HCT116 (cell line): Measurements from ENCODE around the gene DPYSL4.

Experiments
- ATF3 ChIP-seq: IDR thresholded peaks from 2 replicates; pipeline ENCODE4 v1.6.1; 2012
- CTCF ChIP-seq, 3 experiments: fragments of 200-600 bp in 1 of 3; sonication (generic) in 1 of 3; IDR thresholded peaks in 2 of 3; conservative IDR thresholded peaks in 1 of 3; 2 replicates each; pipeline ENCODE4 v1.5.1; 2012 to 2017; ENCODE audit warnings: low read depth in 2 of 3, low read length in 2 of 3, antibody characterized with exemption in 1 of 3, borderline replicate concordance in 1 of 3, control low read depth in 1 of 3, mild to moderate bottlenecking in 1 of 3, mixed read lengths in 1 of 3, mixed run types in 1 of 3, moderate library complexity in 1 of 3; ENCODE audit not compliant: insufficient read depth in 1 of 3
- ELF1 ChIP-seq: IDR thresholded peaks from 2 replicates; pipeline ENCODE4 v1.6.1; 2012; ENCODE audit warnings: low read depth, borderline replicate concordance
- EZH2phosphoT487 ChIP-seq: fragments of 200-600 bp; IDR thresholded peaks from 2 replicates; pipeline ENCODE4 v1.6.1; 2018; ENCODE audit warnings: antibody characterized with exemption, borderline replicate concordance
- JUND ChIP-seq: IDR thresholded peaks from 2 replicates; pipeline ENCODE4 v1.6.1; 2012
- MAX ChIP-seq: IDR thresholded peaks from 2 replicates; pipeline ENCODE4 v1.6.1; 2012
- POLR2A ChIP-seq: IDR thresholded peaks from 2 replicates; pipeline ENCODE4 v1.7.0; 2011; ENCODE audit warnings: borderline replicate concordance; ENCODE audit not compliant: insufficient read depth, insufficient read length; ENCODE audit errors: extremely low read depth
- POLR2AphosphoS5 ChIP-seq: IDR thresholded peaks from 2 replicates; pipeline ENCODE4 v1.6.1; 2011; ENCODE audit warnings: mild to moderate bottlenecking, low read depth, low read length, moderate library complexity
- REST ChIP-seq: IDR thresholded peaks from 2 replicates; pipeline ENCODE4 v1.6.1; 2012; ENCODE audit warnings: low read depth
- SP1 ChIP-seq: IDR thresholded peaks from 2 replicates; pipeline ENCODE4 v1.6.1; 2012; ENCODE audit warnings: low read depth
- ZFX ChIP-seq: fragments of 450-650 bp; IDR thresholded peaks from 2 replicates; pipeline ENCODE4 v1.6.1; 2017

- TF ChIP-seq CTCF (IDR thresholded peaks at IDR 0.05 in 2 of 3, conservative IDR thresholded peaks at IDR 0.05 in 1 of 3; ENCODE audit: borderline replicate concordance in 1 of 3, insufficient read depth in 1 of 3, low read depth in 2 of 3, low read length in 2 of 3) (no peak), POLR2AphosphoS5 (no peak), POLR2A (no peak), EZH2phosphoT487 (no peak), MAX (no peak), ATF3 (no peak), JUND (no peak), SP1 (no peak), REST (no peak), ZFX (no peak), ELF1 (no peak)
Observed at GRCh38 chr10:132237871-132238270, 51.1 kb downstream of the DPYSL4 start.
